ENCODE results near the gene OTP.
"Not testable (repeated sequence)": the region's sequence is repeated elsewhere in the genome, so short reads cannot be mapped to it uniquely, and the experiment has no call there.

Gene OTP

GRCh38 chr5:77638763-77639671 is 504 bp upstream of the OTP start:
- no peak for DNase-seq

DNA sequence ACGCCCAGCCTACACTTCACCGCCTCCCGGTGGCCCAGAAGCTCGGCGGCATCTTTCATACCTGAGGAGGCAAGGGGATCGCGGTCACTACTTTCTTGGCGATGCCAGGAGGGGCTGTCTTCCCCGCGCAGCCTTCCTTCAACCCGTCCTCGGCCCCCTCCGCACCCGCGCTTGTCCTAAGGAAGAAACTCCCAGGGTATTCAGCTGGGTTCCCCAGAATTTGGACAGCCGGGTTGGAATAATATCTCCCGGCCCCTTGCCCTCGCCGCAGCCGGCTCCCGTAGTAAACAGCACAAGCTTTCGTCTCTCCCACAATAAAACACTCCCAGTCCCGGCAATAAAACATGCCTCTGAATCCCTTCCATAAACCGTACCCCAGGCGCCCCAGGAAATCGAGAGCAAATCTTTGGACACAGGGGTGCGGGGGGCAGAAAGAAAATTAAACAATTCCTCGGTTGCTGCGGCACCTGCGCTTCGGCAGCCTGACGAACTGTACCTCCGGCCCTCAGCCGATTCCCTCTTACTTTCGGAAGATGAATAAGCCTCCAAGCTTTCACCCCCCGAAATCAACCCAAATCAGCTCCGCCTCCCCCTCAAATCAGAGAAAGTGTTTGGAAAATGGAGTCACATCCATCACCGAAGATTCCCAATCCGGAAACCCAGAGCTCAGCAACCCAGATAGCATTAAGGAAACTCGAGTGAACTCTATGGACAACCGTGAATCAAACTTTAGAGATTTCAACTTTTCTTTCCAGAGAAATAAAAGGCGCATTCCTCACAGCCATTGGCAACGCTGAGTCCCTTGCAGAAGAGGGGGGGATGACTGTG is 1.1 kb downstream of the OTP start:
- DNase-seq, result no peak

GRCh38 chr5:77636641-77637169 is 1.8 kb downstream of the OTP start:
- DNase-seq, result no peak

DNA sequence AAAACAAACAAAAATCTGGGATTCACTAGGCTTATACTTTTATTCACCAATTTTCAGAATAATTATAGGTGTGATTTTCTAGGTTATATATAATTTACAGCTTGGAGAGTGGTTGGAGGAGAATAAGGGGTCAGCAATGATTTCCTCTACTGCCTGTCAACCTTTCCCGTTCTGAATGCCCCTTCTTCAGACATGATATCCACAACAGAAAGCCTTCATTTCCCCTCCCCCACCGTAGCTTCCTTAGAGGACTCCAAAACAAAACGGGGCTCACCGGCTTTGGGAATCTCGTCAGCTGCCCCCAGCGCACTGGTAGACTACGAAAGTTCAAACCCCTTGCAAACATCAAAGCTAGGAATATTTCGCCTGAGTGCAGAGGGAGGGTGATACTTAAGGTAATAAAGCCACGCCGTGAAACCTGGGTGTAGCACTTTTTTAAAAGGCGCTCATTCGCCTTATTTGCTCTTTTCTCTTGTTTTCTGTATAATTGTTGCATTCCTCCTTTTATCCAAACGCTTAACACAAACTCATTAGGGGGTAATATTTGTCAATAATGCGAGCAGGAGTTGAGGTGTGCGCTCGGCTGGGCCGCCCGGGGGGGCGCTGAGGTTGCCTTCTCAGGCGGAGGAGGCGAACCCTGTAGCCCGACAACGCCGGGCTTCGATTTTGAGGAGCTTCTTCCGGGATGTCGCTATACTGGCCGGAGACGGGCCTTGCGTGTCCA is 2.4 kb downstream of the OTP start:
- no peak for DNase-seq

DNA sequence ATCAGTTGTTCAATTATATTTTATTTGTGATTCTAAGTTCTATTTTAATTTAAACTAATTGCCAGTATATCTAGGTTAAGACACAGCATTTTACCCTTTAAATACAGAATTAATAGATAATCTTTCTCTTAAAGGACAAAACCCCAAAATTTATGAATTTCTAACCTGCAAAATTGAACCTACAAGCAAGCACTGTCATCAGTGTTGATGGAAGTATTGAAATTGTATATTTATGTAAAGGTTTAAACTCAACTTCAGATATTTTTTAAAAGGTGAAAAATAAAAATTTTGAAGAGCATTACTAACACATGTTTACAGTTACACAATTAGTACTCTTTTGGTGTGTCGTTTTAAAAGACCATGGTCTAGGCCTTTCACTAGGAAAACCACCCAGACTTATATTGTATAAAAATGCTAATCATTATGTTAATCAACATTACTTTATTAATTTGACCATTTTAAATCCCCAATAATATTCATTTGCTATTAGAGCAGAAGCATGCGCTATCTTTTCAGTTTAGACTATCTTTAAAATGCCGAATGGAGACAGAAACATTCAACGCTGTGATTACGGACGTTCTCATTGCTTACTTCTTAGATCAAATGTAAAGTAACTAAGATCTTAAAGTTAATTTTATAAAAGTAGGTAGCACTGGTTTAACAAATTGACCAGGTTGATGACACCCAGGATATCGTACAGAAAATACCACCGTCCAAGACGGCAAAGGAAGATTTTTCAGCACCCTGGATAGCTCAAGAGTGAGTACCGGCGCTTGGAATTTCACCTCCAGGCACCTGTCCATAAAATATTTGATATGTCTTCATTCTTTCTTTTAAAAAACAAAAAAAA is 3.2 kb downstream of the OTP start:
- DNase-seq, result no peak

DNA sequence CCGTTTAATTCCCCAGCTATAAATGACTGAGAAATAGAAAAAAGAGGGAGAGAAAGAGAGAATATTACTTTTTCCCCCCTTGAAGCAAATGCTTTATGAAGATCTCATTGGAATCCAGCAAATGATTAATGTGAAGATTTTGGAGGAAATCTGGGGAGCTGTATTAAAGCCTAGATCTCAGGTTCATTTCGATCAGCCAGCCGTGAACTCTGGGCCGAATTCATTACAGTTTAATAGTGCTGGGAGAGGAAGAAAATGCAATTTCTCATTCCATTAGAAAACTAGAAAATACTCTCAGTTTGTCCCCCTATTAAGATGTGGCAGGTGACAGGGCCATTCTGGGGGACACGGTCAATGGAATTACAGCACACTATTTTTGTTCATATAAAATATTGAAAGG is 4.8 kb downstream of the OTP start:
- DNase-seq, result no peak

DNA sequence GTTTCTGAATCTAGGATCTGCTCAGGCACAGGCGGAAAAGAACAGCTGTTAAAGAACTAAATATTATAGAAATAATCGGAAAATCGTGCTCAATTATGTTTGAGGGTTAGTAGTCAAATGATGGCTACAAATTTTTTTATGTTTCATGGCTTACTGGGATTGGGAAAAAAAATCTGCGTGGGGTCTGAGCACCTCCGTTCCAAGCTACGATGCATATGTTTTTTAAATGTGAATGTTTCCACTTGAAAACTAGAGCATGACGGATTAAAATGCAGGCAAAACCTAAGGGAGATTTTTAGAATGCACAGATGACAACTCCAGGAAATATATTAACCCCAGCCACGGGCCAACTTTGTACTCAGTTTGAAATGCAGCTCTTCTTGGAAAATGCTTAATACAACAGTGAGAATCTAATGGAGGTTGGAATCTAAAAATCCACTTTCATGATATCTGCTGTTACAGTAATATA is 5.3 kb downstream of the OTP start:
- DNase-seq, result no peak

DNA sequence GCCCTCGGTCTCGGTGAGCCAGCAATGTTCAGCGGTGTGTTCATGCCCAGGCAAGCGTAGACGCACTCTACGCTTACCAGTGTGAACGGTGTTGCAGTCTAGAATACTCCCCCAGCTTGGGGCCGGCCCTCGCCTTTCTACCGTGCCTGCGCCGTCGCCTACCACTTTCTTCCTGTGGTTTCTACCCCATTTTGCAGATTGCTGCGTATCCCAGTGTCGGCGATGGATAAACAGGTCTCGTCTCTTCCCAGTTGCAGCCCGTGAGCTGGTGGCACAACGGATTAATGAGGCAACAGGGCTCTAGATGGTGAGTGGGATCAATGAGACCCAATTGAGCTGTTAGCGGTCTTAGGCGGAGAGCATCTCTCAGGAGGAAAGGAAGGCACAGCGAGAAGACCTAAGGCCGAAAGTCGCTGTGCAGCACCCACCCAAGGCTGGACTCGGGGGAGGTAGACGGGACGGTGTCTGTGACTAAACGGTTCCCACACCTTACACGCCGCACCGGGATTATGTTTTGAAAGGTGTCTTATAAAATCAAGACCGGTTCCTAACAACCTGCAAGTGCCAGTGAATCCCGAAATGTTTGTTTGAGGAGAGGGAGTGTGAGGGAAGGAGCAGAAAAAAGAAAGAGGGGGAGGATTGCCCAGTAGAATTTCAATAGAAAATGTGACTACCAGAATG is 5.8 kb downstream of the OTP start:
- no peak for DNase-seq

DNA sequence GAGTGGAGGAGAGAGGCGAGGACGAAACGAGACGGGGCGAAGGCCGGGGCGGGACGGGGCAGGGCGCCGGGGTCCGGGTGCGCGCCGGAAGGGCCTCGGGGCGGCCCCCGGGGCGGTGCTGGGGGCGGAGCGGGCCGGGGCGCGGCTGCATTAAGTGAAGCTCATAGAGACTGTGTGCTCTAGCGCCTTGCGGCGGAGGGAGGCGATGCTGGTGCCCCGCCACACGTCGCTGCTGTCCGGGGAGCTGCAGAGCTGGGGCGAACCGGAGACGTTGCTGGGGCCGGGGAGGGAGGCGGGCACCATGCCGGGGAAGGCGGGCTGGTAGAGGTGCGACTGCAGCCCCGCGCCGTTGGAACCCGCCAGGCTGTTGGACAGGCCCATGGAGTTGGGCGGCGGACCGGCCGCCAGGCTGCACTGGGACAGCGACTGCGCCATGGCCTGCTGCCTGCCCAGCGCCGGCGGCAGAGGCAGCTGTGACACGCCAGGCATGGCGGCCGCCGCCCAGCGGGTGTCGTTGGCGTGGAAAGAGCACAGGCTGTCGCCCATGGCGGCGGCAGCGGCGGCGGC is 8.3 kb downstream of the OTP start:
- DNase-seq, result no peak

DNA sequence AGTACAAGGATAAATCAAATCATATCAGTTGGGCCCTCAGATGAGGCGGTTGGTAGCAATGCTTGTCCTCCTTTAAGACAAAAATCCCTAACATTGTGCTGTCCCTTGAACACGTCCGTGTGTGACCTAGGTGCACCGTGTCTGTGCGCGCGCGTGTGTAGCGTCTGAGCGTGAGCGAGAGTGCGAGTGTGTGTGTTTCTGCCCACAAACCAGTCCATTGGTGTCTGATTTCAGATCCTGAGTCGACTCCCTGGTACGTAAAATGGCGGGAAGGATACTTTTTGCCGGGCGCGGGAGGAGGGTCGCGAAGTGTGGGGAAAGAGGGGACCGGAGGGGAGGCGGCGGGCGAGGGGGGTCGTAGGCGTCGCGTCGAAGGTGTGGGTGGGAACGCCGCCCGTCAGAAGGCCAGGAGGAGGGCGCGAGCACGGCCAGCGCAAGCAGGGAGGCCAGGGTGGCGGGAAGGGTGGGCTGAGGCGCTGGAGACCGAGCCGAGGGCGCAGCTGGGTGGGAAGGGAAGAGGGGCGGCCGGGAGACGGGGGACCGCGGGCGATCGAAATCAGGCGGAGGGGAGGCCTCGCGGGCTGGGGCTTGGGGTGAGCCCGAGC is 8.9 kb downstream of the OTP start:
- no peak for DNase-seq

GRCh38 chr5:77628840-77629508 is 9.5 kb downstream of the OTP start:
- DNase-seq, result no peak

GRCh38 chr5:77627869-77628674 is 10.4 kb downstream of the OTP start:
- DNase-seq, result no peak

GRCh38 chr5:77623203-77623740 is 15.2 kb downstream of the OTP start:
- no peak for DNase-seq

DNA sequence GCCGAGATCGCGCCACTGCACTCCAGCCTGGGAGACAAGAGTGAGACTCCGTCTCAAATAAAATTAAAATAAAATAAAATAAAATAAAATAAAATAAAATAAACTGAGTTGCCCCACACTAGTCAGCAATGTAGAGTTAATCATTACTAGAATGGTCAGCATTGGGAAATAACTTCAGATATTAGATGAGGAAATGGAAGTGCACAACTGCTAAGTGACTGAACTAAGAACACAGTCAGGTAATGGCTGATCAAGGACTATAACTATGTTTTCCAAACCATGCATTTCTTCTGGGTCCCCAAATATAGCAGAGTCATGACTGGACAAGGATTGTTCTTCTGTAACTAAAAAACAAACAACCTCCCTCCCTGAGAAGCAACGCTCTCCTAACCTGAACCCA is 17.1 kb downstream of the OTP start:
- DNase-seq, result no peak

GRCh38 chr5:77620405-77620804 is 18.1 kb downstream of the OTP start:
- no peak for DNase-seq

- DNase-seq, result no peak
Observed at GRCh38 chr5:77616920-77617319, 21.6 kb downstream of the OTP start.

GRCh38 chr5:77608927-77609326 is 29.6 kb downstream of the OTP start:
- DNase-seq, result not testable (repeated sequence)

DNA sequence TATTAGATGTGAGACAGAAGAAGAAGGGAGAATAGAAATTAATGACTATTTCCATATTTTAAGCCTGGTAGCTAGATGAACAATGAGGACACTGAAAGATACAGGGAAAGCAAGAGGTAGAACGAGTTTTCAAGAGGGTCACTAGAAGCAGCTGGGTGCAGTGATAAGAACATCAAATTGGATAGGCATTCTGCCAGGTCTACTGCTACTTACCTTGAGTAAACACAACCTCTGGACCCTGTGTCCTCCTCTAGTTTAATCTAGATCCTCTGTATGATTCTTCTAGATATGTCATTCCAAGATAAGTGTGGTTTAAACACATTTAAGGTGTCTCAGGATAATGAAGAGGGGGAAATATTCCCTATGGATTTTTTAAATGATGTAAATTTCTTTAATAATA is 31.2 kb downstream of the OTP start:
- DNase-seq, result no peak

DNA sequence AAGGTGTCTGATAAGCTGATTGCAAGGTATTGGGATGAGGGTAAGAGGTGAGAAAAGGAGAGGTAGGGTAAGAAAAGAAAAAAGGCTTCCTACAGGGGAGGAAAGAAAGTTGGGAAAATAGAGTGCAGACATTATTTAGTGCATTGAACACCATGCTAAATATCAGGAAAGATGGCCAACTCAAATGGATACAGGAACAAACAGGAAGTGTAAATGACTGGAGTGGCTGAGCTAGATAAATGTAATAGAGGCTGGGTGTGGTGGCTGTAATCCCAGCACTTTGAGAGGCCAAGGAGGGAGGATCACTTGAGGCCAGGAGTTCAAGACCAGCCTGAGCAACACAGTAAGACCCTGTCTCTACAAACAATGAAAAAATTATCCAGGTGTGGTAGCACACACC is 32.2 kb downstream of the OTP start:
- DNase-seq, result no peak

Measured in hippocampal formation (tissue), 2 donors.